Right kidney (tissue), 1 donor: ENCODE measurements around the gene CACNB1.
"Not testable (repeated sequence)": the region's sequence is repeated elsewhere in the genome, so short reads cannot be mapped to it uniquely, and the experiment has no call there.

Source experiments
- DNase-seq: peaks from one replicate; pipeline ENCODE4 v3.0.0-alpha.2; 2016

CACNB1 gene

GRCh38 chr17:39151150-39151942 lies 46.1 kb downstream of the CACNB1 start, which contains the start of gene PLXDC1:
PLXDC1 (minus strand) TSS chr17:39151637; CDS start chr17:39151437, 200 bp downstream.
- peak; percentile 50 for DNase-seq

GRCh38 chr17:39150795-39151149 lies 46.7 kb downstream of the CACNB1 start:
- DNase-seq = no peak

- DNase-seq = no peak
Observed at GRCh38 chr17:39150104-39150634, 47.3 kb downstream of the CACNB1 start.

- no peak for DNase-seq
Observed at GRCh38 chr17:39147221-39148185, 50.0 kb downstream of the CACNB1 start.

- DNase-seq = no peak
Observed at GRCh38 chr17:39146273-39146672, 51.2 kb downstream of the CACNB1 start.

GRCh38 chr17:39145143-39145542 lies 52.3 kb downstream of the CACNB1 start:
- no peak for DNase-seq

- no peak for DNase-seq
Observed at GRCh38 chr17:39144416-39144840, 53.0 kb downstream of the CACNB1 start.

- DNase-seq = no peak
Observed at GRCh38 chr17:39143552-39144093, 53.8 kb downstream of the CACNB1 start.

GRCh38 chr17:39141915-39142664 lies 55.4 kb downstream of the CACNB1 start:
- no peak for DNase-seq

GRCh38 chr17:39141294-39141693 lies 56.2 kb downstream of the CACNB1 start:
- DNase-seq = no peak

GRCh38 chr17:39139561-39139960 lies 57.9 kb downstream of the CACNB1 start:
- DNase-seq = no peak

- no peak for DNase-seq
Observed at GRCh38 chr17:39139161-39139511, 58.3 kb downstream of the CACNB1 start.

- no peak for DNase-seq
Observed at GRCh38 chr17:39138431-39139160, 58.9 kb downstream of the CACNB1 start.

- DNase-seq = no peak
Observed at GRCh38 chr17:39134878-39135277, 62.6 kb downstream of the CACNB1 start.

- no peak for DNase-seq
Observed at GRCh38 chr17:39132192-39132610, 65.3 kb downstream of the CACNB1 start.

GRCh38 chr17:39131616-39132015 lies 65.9 kb downstream of the CACNB1 start:
- no peak for DNase-seq

GRCh38 chr17:39130205-39130604 lies 67.3 kb downstream of the CACNB1 start:
- DNase-seq = no peak

GRCh38 chr17:39129544-39129943 lies 67.9 kb downstream of the CACNB1 start:
- DNase-seq = not testable (repeated sequence)

- DNase-seq = no peak
Observed at GRCh38 chr17:39126436-39126835, 71.0 kb downstream of the CACNB1 start.

GRCh38 chr17:39125143-39125875 lies 72.2 kb downstream of the CACNB1 start:
- DNase-seq = no peak
